ENCODE data around the gene SLC10A6. TPM values are rescaled to one million over a fixed set of nuclear protein-coding genes. Genes with fewer than 3 reads are reported as not detected.

SLC10A6 gene
- total RNA-seq, 1 experiment from 2014 or later: not detected

GRCh38 chr4:86831262-86832130 lies 17.7 kb downstream of the SLC10A6 start:
- Mint-ChIP-seq H3K36me3 (ENCODE audit: insufficient read depth, unreplicated experiment) (no peaks in the 10 kb centered on the region), H3K27ac (ENCODE audit: unreplicated experiment) (no peak overlapping the region), H3K4me3 (ENCODE audit: unreplicated experiment) (no peak overlapping the region), H3K4me1 (ENCODE audit: low read depth, unreplicated experiment) (peaks cover 5% of the 10 kb centered on the region), H3K9me3 (ENCODE audit: unreplicated experiment) (no peaks in the 10 kb centered on the region), H3K27me3 (ENCODE audit: insufficient read depth, unreplicated experiment) (no peaks in the 10 kb centered on the region)
- no peak for TF ChIP-seq CTCF (IDR thresholded peaks at IDR 0.05; ENCODE audit: insufficient read depth in 1 of 2, low read depth in 1 of 2, low read length in 1 of 2, severe bottlenecking in 1 of 2, unreplicated experiment in 1 of 2)
- no peaks in the 10 kb centered on the region for H3K4me1 ChIP-seq
- POLR2A ChIA-PET: no interaction called here
- BruUV-seq (replicated peaks): no TSS peak
- no peak overlapping the region for H3K4me3 ChIP-seq (ENCODE audit: low read depth, low read length)
- intact Hi-C loops (cut with micrococcal nuclease; ENCODE audit: unreplicated experiment): no loop called here
- CTCF ChIA-PET: no interaction called here
- no peaks in the 10 kb centered on the region for H3K36me3 ChIP-seq (ENCODE audit: control insufficient read depth, insufficient read depth, low read length)
- H3K27me3 ChIP-seq (replicated peaks; ENCODE audit: control insufficient read depth, insufficient read depth, low read length): no peaks in the 10 kb centered on the region
- no peak for DNase-seq
- no peaks in the 10 kb centered on the region for H3K9me3 ChIP-seq

DNA sequence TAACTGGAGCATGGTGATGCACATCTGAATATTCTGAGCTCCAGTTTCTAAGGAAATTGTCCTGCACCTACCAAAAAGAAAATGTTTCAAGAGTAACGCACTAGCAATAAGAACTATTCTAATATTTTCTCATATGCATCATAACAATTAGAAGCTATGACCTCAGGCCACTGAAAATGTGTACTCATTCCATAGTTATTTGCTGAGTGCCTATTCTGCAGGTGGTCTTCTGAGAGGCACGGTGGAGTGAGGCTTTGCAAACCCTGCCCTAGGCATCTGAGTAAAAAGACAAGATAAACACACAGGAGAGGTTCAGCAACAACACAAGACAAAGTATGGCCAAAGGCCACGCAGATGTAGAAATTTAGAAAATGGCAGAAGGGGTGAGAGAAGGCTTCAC lies 23.7 kb downstream of the SLC10A6 start:
- DNase-seq: no peak
- intact Hi-C loops (cut with micrococcal nuclease; ENCODE audit: unreplicated experiment): no loop called here
- Mint-ChIP-seq H3K9me3 (ENCODE audit: unreplicated experiment) (no peaks in the 10 kb centered on the region), H3K36me3 (ENCODE audit: insufficient read depth, unreplicated experiment) (no peaks in the 10 kb centered on the region), H3K27ac (ENCODE audit: unreplicated experiment) (no peak overlapping the region), H3K27me3 (ENCODE audit: insufficient read depth, unreplicated experiment) (no peaks in the 10 kb centered on the region), H3K4me3 (ENCODE audit: unreplicated experiment) (no peak overlapping the region), H3K4me1 (ENCODE audit: low read depth, unreplicated experiment) (peaks cover 7% of the 10 kb centered on the region)
- no peaks in the 10 kb centered on the region for H3K36me3 ChIP-seq (ENCODE audit: control insufficient read depth, insufficient read depth, low read length)
- TF ChIP-seq CTCF (IDR thresholded peaks at IDR 0.05; ENCODE audit: insufficient read depth in 1 of 2, low read depth in 1 of 2, low read length in 1 of 2, severe bottlenecking in 1 of 2, unreplicated experiment in 1 of 2): no peak
- no peak overlapping the region for H3K4me3 ChIP-seq (ENCODE audit: low read depth, low read length)
- ChIA-PET POLR2A (no interaction called here), CTCF (no interaction called here)
- no peaks in the 10 kb centered on the region for H3K9me3 ChIP-seq
- no TSS peak for BruUV-seq (replicated peaks)
- H3K4me1 ChIP-seq: no peaks in the 10 kb centered on the region
- H3K27me3 ChIP-seq (replicated peaks; ENCODE audit: control insufficient read depth, insufficient read depth, low read length): no peaks in the 10 kb centered on the region

GRCh38 chr4:86822136-86822535 lies 27.0 kb downstream of the SLC10A6 start:
- Mint-ChIP-seq H3K27ac (ENCODE audit: unreplicated experiment) (no peak overlapping the region), H3K4me1 (ENCODE audit: low read depth, unreplicated experiment) (peaks cover 14% of the 10 kb centered on the region), H3K4me3 (ENCODE audit: unreplicated experiment) (no peak overlapping the region), H3K27me3 (ENCODE audit: insufficient read depth, unreplicated experiment) (no peaks in the 10 kb centered on the region), H3K9me3 (ENCODE audit: unreplicated experiment) (no peaks in the 10 kb centered on the region), H3K36me3 (ENCODE audit: insufficient read depth, unreplicated experiment) (no peaks in the 10 kb centered on the region)
- no peaks in the 10 kb centered on the region for H3K9me3 ChIP-seq
- DNase-seq: no peak
- H3K4me1 ChIP-seq: peaks cover 19% of the 10 kb centered on the region
- no peak overlapping the region for H3K4me3 ChIP-seq (ENCODE audit: low read depth, low read length)
- BruUV-seq (replicated peaks): no TSS peak
- H3K36me3 ChIP-seq (ENCODE audit: control insufficient read depth, insufficient read depth, low read length): no peaks in the 10 kb centered on the region
- TF ChIP-seq CTCF (IDR thresholded peaks at IDR 0.05; ENCODE audit: insufficient read depth in 1 of 2, low read depth in 1 of 2, low read length in 1 of 2, severe bottlenecking in 1 of 2, unreplicated experiment in 1 of 2): no peak
- intact Hi-C loops (cut with micrococcal nuclease; ENCODE audit: unreplicated experiment): no loop called here
- ChIA-PET POLR2A (no interaction called here), CTCF (interaction anchor here (0.7 kb wide), 1 partner anchor 98 kb away, joined by 3 read pairs; no protein-coding TSS in a partner anchor)
- no peaks in the 10 kb centered on the region for H3K27me3 ChIP-seq (replicated peaks; ENCODE audit: control insufficient read depth, insufficient read depth, low read length)

Data from Caco-2 (cell line).